Measurements from ENCODE around the gene POFUT2. TPM values are rescaled to one million over a fixed set of nuclear protein-coding genes. Genes with fewer than 3 reads are reported as not detected.

The POFUT2 gene
- total RNA-seq, 1 donor, result 35.8 TPM

DNA sequence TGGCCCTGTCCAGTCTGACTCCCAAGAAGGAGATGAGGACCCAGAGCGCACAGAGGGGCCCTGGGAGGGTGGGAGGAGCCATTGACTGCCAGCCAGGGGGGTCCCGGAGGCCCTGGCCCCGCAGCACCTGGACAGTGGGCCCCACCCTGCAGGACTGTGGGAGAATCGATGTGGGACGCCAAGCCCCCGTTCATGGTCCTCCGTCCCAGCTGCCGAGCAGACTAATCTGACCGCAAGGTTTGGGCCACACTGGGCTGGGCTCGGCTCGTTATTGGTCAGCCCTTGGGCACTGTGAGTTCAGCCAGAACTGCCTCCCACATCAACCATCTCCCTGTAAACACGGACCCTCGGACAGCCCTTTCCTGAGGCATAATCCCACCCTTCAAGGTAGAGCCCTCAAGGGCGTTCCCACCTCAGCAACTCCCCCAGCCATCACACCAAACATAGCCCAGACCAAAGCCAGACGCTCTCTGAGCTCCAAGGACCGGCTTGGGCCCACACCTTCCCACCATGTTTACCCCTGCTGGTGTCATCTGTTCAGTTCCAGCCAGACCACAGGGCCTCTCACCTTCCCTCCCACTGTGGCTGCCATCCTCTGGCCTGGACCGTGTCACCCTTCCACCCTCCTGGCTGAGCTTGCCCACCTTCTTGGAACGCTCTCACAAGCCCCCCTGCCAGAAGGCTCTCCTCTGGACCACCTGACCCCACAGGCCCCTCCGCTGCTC is 16.2 kb upstream of the POFUT2 start:
- H2AFZ ChIP-seq (ENCODE audit: low read length), result no peak overlapping the region
- TF ChIP-seq, protein P1, sequence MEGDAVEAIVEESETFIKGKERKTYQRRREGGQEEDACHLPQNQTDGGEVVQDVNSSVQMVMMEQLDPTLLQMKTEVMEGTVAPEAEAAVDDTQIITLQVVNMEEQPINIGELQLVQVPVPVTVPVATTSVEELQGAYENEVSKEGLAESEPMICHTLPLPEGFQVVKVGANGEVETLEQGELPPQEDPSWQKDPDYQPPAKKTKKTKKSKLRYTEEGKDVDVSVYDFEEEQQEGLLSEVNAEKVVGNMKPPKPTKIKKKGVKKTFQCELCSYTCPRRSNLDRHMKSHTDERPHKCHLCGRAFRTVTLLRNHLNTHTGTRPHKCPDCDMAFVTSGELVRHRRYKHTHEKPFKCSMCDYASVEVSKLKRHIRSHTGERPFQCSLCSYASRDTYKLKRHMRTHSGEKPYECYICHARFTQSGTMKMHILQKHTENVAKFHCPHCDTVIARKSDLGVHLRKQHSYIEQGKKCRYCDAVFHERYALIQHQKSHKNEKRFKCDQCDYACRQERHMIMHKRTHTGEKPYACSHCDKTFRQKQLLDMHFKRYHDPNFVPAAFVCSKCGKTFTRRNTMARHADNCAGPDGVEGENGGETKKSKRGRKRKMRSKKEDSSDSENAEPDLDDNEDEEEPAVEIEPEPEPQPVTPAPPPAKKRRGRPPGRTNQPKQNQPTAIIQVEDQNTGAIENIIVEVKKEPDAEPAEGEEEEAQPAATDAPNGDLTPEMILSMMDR (IDR thresholded peaks at IDR 0.05; ENCODE audit: extremely low read depth, low read depth, low read length), result no peak

DNA sequence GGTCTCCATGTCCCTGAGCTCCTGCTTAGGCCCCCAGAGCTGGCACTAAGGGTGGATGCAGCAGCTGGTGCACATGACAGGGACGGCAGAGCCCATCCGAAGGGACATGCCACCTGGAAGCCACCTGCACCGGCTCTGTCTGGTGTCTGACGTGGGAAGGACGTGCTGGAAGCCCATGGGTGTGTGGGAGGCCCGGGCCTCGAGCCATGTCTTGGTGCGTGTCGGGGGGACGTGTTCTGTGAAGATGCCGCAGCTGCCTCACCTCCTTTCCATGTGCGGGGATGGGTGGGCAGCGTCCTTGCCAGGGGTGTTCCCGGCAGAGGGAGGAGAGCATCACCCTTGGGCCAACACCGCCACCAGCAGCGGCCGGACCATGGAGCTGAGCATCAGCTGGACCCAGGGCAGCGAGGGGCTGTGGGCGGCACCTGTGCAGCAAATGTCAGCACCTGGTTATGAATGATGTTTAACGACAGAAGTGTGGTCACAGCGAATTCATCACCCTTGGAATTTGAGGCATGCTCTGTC is 15.5 kb upstream of the POFUT2 start:
- H4K20me1 ChIP-seq (ENCODE audit: insufficient read depth, low read length), result no peaks in the 10 kb centered on the region
- H3K79me2 ChIP-seq (ENCODE audit: insufficient read depth, low read length), result no peaks in the 10 kb centered on the region
- no peak overlapping the region for H3K4me2 ChIP-seq (ENCODE audit: insufficient read depth, low read length)
- no peak overlapping the region for H2AFZ ChIP-seq (ENCODE audit: low read length)
- H3K9me3 ChIP-seq (ENCODE audit: low read depth, low read length), result no peaks in the 10 kb centered on the region
- TF ChIP-seq, protein P1 (IDR thresholded peaks at IDR 0.05; ENCODE audit: extremely low read depth, low read depth, low read length), result no peak
- no peak for DNase-seq (ENCODE audit: insufficient read length, low spot score, missing footprints)
- H3K27me3 ChIP-seq (ENCODE audit: insufficient read depth, low read length), result no peaks in the 10 kb centered on the region
- H3K4me1 ChIP-seq (ENCODE audit: insufficient read depth, low read length), result peaks cover 26% of the 10 kb centered on the region
- H3K4me3 ChIP-seq (ENCODE audit: insufficient read depth, low read length), result no peak overlapping the region
- H3K27ac ChIP-seq (ENCODE audit: low read depth, low read length), result no peak overlapping the region
- no peaks in the 10 kb centered on the region for H3K36me3 ChIP-seq (ENCODE audit: insufficient read depth, low read length)

More for the DNA sequence above, 16.2 kb upstream of the POFUT2 start:
- Histone ChIP-seq H3K36me3 (ENCODE audit: insufficient read depth, low read length) (no peaks in the 10 kb centered on the region), H4K20me1 (ENCODE audit: insufficient read depth, low read length) (no peaks in the 10 kb centered on the region), H3K4me1 (ENCODE audit: insufficient read depth, low read length) (peaks cover 34% of the 10 kb centered on the region), H3K4me2 (ENCODE audit: insufficient read depth, low read length) (no peak overlapping the region), H3K79me2 (ENCODE audit: insufficient read depth, low read length) (no peaks in the 10 kb centered on the region), H3K4me3 (ENCODE audit: insufficient read depth, low read length) (no peak overlapping the region), H3K9me3 (ENCODE audit: low read depth, low read length) (no peaks in the 10 kb centered on the region), H3K27me3 (ENCODE audit: insufficient read depth, low read length) (no peaks in the 10 kb centered on the region), H3K27ac (ENCODE audit: low read depth, low read length) (no peak overlapping the region)
- DNase-seq (ENCODE audit: insufficient read length, low spot score, missing footprints), result no peak

DNA sequence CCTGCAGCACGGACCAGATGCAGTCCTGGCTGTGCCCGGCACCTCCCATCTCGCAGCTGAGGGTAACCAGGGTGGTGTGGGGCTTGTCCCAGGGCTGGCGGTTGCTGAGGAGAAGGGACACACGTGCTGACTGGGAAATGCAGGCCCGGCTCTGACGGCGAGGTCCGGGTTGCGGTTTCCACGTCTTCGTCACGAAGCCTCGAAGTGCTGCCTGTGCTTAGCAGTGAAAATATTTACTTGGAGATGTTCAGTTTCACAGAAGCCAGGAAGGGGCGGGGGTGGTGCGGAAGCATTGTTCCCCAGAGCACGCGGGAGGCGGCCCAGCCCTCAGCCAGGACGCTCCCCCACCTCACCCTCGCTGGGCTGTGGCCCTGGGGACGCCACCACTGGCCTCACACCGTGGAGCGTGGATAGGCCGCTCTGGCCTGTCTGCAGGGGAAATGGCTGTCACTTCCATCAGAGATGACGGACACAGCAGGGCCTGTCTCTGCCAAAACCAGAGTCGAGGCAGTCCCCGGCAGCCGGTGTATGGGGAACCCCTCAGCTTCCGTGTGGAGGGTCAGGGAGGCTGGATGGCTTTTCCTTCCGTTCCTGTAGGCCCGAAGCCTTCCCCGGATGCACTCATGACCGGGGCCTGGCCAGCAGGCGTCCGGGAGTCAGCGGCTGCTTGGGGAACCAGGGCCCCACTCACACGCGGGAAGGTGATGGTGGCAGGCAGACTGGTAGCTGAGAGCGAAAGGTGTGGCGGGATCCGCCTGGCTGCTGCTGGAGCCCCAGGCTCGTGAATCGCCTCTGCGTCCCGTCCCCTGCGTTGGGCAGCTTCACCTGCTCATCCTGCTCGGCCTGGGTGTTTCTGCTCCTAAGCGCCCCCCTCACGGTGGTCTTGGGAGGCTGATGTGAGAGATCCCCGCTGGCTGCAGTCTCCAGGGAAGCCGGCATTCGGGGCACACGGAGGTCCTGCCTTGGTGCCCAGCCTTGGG is 14.7 kb upstream of the POFUT2 start:
- Histone ChIP-seq H3K36me3 (ENCODE audit: insufficient read depth, low read length) (no peaks in the 10 kb centered on the region), H3K27me3 (ENCODE audit: insufficient read depth, low read length) (no peaks in the 10 kb centered on the region), H3K4me3 (ENCODE audit: insufficient read depth, low read length) (no peak overlapping the region), H4K20me1 (ENCODE audit: insufficient read depth, low read length) (no peaks in the 10 kb centered on the region), H3K4me1 (ENCODE audit: insufficient read depth, low read length) (peaks cover 19% of the 10 kb centered on the region), H2AFZ (ENCODE audit: low read length) (no peak overlapping the region), H3K4me2 (ENCODE audit: insufficient read depth, low read length) (no peak overlapping the region), H3K27ac (ENCODE audit: low read depth, low read length) (peak overlapping the region; percentile 48), H3K79me2 (ENCODE audit: insufficient read depth, low read length) (peaks cover under 1% of the 10 kb centered on the region), H3K9me3 (ENCODE audit: low read depth, low read length) (no peaks in the 10 kb centered on the region)
- TF ChIP-seq, protein P1 (IDR thresholded peaks at IDR 0.05; ENCODE audit: extremely low read depth, low read depth, low read length), result no peak
- no peak for DNase-seq (ENCODE audit: insufficient read length, low spot score, missing footprints)

Data from osteoblast (primary cell).